SIG-M5 treated with dmso at 0.1 percent for 504 hours (cell line): ENCODE results near the gene OR2S2.

Experiments
- DNase-seq: peaks from one replicate; lab custom pipeline; 2025; ENCODE audit not compliant: unreplicated experiment; lab: John Stamatoyannopoulos, UW

The OR2S2 gene

DNA sequence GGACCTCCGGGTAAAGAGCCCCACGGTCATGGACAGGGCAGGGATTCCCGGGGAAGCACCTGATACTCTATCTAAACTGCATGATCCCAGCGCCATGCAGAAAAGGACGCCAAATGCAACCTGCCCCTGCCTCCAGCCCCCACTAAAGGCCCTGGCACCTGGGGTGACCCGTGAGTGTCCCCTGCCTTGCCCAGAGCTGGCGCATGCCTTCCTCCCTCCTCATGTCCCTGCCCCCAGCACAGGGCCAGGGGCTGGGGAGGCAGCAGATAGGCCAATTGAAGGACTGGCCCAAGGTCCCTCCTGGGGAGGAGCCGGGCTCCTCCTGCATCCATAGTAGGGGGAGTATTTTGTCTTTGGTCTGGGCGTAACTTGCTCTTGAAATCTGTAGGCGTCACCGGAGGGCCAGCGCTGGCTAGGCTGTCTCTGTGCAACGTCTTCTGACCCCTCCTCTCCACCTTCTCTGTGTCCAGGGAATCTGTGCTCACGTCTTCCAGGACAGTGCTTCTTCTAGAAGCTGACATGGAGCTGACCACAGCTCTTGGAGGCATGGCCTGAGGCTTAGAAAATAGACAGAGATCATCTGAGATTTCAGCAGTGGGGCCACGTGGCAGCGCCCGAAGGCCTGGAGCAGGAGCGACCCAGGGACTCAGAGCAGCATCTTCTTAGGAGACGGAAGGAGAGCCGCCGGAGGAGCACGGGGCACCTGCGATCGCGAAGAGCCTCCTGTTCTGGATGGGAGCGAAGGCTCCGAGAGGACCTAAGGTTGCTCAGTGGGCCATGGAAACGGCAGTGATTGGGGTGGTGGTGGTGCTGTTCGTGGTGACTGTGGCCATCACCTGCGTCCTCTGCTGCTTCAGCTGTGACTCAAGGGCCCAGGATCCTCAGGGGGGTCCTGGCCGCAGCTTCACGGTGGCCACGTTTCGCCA is 48.0 kb downstream of the OR2S2 start:
- no peak for DNase-seq

DNA sequence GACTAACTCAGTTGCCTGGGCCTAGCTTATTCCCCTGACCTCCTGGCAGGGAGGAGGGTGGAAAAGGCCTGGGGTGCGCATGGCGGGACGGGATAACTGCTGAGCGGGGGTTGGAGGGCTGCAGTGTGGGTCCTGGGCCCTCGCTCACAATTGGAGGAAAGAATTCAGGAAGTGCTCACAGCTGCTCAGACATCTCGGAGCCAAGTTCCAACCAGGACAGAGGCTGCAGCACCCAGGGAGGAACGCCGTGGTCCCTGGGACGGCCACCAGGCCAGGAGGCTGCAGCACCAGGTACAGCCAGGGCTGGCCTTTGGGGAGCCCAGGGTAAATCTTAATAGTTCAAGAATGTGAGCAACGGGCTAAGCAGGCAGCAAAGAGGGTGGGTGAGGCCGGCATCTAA is 48.7 kb downstream of the OR2S2 start, which contains the start of gene SPAAR:
SPAAR (plus strand) TSS at position 217 of the 400 bp plus-strand sequence. CDS start 974 bp downstream, outside the sequence.
- DNase-seq = no peak

DNA sequence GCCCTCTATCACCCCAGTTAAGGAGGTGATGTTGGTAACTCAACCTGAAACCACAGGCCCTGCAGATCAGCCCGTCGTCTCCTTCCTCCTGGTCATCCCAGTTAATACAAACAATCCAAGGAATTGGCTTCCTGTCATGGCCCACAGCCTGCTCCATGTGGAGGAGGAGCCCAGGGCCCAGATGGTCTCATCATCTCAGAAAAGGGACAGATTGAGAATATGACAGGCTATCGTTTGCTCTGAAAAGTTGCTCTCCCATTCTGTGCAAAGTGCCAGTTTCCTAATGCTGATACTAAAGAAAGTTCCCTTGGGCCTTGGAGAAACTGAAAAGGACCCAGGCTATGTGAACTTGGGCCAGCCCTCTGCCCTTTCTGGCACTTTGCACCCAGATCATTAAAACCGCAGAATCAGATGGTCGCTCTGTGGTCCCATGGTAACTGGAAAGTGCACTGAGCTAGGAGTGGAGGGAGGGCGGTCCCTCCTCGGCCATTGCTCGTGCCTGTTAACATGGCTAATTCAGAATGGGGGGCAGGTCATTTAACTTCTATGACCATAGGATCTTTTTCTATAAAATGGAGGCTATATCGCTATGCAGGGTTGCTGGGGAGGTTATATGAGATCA is 49.3 kb downstream of the OR2S2 start:
- no peak for DNase-seq

DNA sequence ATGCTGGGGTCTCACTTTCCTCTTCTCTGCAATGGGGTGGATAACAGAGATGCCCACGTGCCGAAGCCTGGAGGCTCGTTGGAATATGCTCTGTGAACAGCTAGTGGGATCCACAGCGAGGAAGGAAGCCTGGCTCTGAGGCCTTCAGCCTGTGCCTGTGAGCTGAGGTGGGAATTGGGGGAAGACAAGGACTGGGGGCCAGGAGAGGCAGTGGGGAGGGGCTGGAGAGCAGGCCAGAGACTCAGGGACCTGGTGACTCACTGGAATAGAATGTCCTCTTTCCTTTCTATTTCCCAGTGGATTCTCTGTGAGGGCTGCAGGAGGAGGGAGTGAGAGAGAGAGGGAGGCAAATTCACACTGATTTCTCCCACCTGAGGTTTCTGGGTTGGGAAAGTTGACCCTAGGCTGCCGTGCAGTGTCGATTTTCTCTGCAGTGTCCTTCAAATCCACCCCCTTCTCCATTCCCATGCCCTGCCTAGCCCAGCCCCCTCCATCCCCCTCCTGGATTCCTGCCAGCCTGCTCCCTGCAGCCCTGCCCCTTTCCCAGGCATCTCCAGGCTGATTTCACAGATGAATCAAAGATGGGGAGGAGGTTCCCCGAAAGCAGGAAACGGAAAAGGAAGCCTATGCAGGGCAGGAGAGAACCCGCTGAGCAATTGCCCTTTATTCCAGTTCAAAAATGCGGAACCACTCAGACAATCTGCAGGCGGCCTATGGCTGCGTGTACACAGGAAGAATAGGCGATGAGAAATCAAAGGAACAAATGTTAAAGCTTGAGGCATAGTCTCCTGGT is 50.0 kb downstream of the OR2S2 start:
- DNase-seq = no peak
